ENCODE results near the gene SLC7A8.

GRCh38 chr14:23099212-23099861 is 84.1 kb downstream of the SLC7A8 start:
- TF ChIP-seq REST (IDR thresholded peaks at IDR 0.05; ENCODE audit: insufficient read depth in 1 of 2, low read depth in 2 of 2, low read length in 2 of 2) (no peak), SIN3A (IDR thresholded peaks at IDR 0.05; ENCODE audit: borderline replicate concordance, insufficient read depth, low read length) (no peak)

Data from PFSK-1 (cell line).